KG1 (cell line): ENCODE data around the gene IRS2.

ENCODE experiments used
- DNase-seq: peaks from one replicate; lab custom pipeline; 2025; lab: John Stamatoyannopoulos, UW

The IRS2 gene

GRCh38 chr13:109756778-109757177 lies 29.6 kb downstream of the IRS2 start:
- no peak for DNase-seq

DNA sequence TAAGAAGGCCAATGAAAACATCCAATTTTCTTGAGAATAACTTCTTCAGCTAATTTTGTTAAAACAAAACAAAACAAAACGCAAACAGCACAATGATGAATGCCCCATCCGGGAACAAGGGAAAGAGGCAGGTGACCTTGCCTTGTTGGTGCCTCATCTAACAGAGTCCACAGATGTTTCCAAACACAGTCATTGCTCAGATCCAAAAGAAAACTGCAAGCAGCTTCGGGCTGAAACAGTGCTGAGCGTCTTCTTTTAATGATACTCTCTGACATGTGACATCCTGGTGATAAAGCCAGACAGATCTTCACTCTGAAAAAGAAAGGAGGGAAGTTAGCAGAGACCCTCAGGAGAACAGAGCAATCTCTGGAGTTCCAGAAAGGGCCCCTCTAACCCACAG lies 30.4 kb downstream of the IRS2 start:
- no peak for DNase-seq

DNA sequence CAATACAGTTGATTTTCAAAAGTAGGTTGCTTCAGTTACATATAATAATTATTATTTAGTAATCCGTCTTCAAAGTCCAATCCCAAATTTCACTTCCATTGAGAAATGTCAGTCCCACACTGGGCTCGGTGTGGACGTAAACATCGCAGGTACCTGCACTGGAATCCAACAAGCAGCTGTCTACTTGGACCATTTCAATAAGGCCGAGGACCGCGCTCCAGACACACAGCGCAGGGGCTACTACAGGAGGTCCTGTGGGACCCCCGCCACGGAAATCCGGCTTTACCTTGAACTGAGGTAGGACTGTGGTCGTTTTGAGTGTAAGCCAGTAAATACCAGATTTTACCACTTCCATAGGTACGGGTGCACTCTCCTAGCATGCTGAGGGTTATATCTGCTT lies 30.8 kb downstream of the IRS2 start:
- no peak for DNase-seq

GRCh38 chr13:109751477-109751876 lies 34.9 kb downstream of the IRS2 start:
- DNase-seq = no peak

DNA sequence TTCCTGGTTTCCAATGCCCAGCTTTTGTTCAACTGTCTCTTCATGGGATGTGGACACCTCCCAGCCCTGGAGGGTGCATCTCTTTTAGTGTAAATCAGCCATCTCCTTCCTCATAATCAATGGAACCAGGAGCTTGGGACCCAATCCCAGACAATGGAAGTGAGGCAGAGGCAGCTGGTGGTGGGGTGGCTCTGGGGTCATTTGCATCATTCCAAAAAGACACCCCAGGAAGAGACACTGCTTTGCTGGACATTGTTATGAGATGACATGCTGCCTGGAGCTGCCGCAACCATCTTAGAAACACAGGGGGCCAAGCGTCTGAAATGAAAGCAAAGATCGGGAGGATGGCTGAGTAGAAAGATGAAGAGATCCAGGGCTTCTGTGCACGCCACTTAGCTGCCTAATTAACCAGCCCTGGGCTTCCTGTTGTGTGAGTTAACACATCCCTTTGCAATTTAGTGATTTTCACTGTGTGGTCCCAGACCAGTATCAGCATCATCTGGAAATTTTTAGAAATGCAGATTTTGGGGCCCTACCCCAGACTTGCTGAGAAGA lies 36.1 kb downstream of the IRS2 start:
- no peak for DNase-seq

DNA sequence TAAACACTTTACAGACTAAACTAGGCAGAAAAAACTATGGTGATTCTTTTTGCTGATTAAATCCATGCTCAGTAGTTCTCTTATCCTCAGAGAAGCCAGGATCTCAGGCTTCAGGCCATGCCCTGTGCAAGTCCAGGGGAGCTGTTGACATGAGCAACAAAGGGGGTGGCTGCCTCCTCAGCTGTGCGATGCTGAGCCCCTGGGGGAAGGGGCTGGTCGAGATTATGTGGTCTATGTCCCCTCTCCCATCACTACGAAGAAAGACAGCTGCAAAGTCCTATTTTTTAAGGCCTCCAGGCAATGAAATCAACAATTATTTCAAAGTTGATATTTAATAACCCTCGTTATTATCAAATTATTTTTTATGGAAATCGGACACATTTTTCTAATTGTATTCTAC lies 37.0 kb downstream of the IRS2 start:
- DNase-seq = no peak

DNA sequence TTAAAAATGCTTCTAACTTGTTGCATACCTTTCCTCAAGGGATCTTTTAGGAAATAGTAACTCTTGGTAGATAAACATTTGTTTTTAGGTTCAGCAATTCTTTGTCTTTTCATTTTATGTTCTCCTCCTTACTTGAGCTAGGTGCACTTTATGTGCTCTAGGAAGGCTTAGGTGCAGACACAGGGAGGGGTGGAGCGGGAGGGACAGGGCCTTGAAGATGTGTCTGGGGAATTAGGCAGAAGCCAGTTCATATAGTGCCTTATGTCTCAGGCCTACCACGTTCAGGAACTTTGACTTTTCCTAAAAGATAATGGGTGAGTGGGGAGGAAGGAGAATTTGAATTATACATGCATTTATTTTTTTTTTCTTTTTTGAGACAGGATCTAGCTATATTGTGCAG lies 37.7 kb downstream of the IRS2 start:
- no peak for DNase-seq

DNA sequence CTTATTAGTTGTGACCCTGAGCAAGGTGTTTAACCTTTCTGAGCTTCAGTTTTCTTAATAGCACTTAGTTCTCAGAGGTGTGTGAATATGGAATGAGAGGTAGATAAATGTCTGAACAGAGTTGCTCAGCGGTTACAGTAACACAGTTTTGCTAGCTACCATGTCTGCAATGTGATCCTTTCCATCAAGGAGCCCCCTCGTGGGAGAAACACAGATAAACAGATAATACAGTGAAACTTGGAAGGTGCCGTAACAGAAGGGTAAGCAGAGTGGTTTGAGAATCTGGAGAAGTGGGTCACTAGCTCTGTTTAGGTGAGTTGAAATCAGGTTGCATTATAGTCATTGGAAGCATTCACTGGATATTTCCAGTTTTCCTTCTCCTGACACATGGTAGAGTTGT lies 38.9 kb downstream of the IRS2 start:
- no peak for DNase-seq

GRCh38 chr13:109746364-109746763 lies 40.0 kb downstream of the IRS2 start:
- no peak for DNase-seq

DNA sequence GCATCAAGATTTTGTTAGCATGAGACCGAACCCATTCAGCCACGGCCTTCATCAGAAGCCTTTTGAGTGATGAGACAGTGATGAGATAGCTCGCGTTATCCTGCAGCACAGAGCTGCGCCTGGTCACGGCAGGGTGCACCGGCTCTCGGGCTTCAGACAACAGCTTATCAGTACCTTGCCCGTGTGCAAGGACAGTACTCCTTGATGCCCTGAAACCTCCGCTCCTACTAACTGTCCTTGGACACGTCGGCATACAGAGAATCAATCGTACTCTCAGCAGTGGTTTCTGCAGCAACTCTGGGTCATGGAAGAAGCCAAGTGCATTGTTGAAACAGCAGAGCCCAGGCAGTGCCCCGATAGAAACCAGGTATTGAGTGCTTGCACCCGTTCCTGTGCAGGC lies 40.7 kb downstream of the IRS2 start:
- no peak for DNase-seq

GRCh38 chr13:109745060-109745459 lies 41.3 kb downstream of the IRS2 start:
- DNase-seq = no peak

- no peak for DNase-seq
These were observed 41.8 kb downstream of the IRS2 start for GRCh38 chr13:109744512-109745051.

- DNase-seq = peak; percentile 52
These were observed 42.5 kb downstream of the IRS2 start for GRCh38 chr13:109743706-109744453.

GRCh38 chr13:109741966-109742365 lies 44.4 kb downstream of the IRS2 start:
- no peak for DNase-seq

DNA sequence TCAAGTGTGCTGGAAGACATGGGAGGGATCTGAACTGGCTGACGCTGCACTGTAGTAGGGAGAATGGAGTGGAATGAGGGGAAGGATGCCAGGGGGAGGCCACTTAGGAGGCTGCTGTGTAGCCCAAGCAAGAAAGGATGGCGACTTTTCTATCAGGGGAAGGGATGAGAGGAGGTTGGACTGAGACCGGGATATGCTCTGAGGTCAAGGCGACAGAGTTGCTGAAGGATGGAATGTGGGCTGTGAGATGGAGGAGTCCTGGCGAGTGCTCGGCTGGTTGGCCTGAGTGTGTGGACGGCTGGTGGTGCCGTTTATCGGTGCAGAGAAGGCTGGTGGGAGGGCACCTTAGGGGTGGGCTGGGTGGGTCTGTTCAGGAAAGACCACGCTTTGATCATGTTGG lies 45.7 kb downstream of the IRS2 start:
- no peak for DNase-seq

DNA sequence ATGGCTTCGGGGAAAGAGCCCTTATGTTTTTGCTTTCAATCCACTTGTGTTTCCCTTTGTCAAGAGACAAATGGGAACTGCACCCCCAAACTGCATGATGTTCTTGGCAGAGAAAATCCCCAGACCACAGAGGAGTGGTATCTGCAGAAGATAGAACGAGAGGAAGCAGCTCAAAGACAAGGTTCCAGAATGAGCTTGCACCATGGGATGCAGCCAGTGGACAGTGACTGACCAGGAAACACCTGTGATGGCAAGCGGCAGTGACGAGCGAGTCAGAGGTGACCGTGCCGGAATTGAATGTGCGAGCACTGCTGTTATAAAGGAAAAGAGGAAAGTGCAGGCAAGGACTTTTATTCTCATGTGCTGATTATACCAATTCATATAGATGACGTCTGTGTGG lies 46.3 kb downstream of the IRS2 start:
- DNase-seq = no peak

DNA sequence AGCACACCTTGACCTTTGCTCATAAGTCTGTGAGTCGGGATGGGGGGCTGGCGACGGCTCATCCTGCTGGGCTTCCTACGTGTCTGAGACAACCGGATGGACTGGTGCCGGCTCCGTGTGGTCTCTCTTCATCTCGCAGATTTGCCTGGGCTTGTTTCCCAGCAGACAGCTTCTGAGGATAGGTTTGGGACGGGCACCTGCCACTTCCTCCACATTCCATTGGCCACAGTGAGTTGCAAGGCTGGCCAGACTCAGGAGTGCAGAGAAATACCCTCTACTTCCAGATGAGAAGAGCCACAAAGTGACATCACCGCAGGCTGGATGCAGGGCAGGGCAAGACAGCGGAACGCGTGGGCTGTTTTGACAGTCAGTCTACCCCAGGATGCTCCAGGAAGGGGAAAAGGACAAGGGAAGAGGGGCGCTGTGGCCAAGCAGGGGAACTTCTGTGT lies 48.1 kb downstream of the IRS2 start:
- DNase-seq = no peak

DNA sequence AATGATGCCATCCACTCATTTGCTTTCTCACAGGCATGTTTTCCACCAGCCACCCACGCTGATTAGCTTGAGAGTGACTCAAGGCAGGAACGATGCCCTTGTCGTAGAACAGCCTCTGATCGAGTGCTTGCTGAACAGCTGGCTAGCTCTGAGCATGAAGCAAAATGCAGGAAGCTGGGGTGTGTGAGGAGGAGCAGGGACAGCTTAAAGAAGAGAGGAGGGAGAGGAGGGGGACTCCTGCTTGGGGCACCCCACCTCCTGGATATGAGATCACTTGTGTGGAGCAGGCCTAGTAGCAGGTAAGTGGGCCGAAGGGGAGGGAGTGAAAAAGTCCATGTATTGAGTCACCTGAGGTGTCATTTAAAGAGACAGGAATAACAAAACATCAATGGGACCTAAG lies 48.8 kb downstream of the IRS2 start:
- no peak for DNase-seq

GRCh38 chr13:109737046-109737573 lies 49.3 kb downstream of the IRS2 start:
- DNase-seq = no peak

DNA sequence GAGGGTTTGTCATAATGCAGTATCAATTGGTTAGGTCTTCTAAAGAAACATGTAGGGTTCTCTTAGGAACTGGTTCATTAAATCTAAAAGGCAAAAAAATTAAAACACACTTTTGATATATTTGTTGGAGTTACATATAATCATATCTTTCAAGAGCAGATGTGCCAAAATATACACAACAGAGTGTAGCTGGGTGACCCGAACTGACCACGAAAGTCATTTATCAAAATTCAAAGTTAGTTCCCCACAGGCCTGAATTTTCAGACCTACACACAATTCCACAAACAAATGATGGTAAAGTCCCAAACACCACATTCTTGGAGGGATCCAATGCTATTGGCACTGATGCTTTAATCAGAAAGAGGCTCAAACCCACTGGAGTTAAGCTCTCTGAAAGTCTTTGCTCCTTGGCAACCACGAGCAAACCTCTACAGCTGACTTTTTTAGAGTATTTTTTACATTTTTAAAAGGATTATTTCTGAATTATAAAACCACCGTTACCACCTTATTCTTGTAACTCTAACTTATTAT lies 50.9 kb downstream of the IRS2 start:
- no peak for DNase-seq

- no peak for DNase-seq
These were observed 52.2 kb downstream of the IRS2 start for GRCh38 chr13:109734002-109734785.

GRCh38 chr13:109733550-109733949 lies 52.8 kb downstream of the IRS2 start:
- no peak for DNase-seq
